HG02852 (cell line): ENCODE results near the gene RNF182.
"Not testable (repeated sequence)": the region's sequence is repeated elsewhere in the genome, so short reads cannot be mapped to it uniquely, and the experiment has no call there.

Experiments used
- ATAC-seq: cut with Tn5 transposase; IDR thresholded peaks from one replicate; pipeline ENCODE4 v1.9.1; 2021; ENCODE audit warnings: mild to moderate bottlenecking, moderate library complexity; ENCODE audit not compliant: unreplicated experiment

Gene RNF182

GRCh38 chr6:13953061-13953705 is 28.4 kb downstream of the RNF182 start:
- ATAC-seq: no peak

- no peak for ATAC-seq
Observed at GRCh38 chr6:13965582-13966127, 40.9 kb downstream of the RNF182 start.

DNA sequence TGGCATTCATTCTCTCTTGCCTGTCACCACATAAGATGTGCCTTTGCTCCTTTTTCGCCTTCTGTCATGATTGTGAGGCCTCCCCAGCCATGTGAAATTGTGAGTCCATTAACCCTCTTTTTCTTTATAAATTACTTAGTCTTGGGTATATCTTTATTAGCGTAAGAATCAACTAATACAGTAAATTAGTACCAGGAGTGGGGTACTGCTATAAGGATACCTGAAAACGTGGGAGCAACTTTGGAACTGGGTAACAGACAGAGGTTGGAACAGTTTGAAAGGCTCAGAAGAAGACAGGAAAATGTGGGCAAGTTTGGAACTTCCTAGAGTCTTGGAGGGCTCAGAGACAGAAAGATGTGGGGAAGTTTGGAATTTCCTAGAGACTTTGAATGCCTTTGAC is 46.6 kb downstream of the RNF182 start:
- ATAC-seq: no peak

DNA sequence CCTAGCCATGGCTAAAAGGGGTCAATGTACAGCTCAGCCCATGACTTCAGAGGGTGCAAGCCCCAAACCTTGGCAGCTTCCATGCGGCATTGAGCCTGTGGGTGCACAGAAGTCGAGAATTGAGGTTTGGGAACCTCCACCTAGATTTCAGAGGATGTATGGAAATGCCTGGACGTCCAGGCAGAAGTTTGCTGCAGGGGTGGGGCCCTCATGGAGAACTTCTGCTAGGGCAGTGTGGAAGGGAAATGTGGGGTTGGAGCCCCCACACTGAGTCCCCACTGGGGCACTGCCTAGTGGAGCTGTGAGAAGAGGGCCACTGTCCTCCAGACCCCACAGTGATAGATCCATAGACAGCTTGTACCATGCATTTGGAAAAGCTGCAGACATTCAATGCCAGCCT is 47.9 kb downstream of the RNF182 start:
- ATAC-seq: not testable (repeated sequence)

GRCh38 chr6:13973422-13973821 is 48.7 kb downstream of the RNF182 start:
- ATAC-seq: not testable (repeated sequence)

DNA sequence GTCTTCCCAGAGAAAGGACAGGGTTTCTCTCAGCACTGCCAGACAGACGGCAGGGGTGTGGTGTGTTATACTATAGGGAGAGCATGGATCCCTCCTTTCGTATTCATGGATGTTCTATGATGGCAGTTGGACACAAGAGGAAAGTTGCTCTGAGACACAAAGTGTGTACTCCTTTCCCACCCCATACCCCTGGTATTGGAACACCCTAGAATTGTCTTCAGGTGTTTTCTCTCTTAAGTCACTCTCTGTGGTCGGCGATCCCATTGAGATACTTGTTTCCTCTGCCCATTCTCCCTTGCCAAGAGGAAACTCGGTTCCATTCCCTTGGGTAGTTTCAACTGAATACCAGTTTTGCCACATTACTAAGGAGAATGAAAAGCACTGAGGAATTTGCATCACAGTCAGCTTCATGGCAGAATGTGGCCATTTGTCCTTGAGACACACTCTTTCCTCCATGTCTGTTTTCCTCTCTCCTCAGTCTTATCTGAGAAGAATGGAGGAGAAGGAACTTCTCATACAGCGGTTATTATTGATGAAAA is 53.4 kb downstream of the RNF182 start:
- ATAC-seq: no peak

DNA sequence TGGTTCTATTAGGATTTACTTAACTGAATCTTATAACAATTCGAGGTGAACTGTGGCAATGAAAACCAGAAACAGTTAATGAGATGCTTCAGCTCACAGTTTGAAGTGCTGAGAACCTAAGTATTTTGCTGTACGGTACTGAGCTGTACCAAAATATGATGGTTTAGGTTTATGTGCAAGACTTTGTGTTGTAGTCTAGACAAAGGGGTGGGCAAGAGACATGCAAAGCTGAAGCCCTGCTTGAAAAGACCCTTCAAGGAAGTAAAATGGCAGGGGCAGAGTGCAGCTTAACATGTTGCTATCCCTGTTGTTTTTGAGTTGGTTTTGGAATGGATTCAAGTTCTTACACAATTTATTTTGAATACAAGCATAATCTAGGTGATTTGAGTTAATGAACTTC is 54.0 kb downstream of the RNF182 start:
- no peak for ATAC-seq

DNA sequence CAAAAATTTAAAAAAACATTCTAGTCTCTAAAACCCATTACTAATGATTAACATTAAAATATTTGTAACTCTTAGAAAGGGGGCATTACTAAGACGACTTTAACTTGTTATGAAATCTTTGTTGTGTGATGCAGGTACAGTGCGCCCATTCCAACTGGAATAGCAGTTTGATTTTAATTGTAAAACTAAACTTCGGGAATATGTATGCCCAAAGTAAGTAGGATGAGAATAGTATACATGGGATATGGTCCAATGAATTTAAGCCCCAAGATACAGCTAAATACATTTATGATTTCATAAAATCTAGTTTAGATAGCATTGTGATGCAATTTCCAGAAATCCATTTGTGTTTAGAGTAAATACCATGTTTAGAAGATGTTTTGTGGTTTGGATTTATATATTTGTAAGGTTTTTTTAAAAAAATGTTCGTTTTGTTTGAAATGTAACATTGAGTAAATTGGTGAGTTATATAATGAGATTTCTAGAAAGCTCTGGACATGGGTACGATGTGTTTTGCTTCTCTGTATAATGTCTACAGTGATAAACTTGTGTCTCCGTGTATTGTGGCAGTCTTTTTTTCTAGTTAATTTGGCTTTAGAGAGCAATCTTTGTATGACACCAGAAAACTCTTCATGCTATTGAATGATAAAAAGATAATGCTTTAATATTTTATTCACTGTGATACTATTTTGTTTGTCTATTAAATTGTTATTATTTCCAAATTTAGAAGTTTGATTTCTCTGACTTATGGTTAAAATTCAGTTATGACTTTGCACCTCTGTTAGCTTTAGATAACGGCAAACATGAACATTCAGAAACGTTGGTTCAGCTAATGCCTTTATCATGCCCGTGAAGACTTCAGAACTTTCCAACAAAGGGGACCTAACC is 54.8 kb downstream of the RNF182 start:
- no peak for ATAC-seq

DNA sequence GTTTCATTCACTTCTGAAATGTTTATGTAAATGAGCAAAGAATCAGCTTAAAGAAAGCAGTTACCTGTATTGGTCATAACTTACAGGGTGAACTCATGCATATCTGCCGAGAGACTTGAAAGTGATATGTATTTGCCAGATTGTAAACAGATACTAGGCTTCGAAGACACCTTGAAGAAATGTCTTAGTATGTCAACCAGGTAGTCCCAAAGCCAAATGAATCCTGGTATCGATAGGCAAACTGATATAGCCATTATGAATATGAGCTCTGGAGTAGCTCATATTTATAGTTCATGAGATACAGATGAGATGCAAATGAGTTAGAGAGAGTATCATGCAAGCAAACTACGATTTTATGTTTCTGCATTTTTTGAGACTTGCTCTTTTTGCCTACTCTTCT is 55.8 kb downstream of the RNF182 start:
- no peak for ATAC-seq

DNA sequence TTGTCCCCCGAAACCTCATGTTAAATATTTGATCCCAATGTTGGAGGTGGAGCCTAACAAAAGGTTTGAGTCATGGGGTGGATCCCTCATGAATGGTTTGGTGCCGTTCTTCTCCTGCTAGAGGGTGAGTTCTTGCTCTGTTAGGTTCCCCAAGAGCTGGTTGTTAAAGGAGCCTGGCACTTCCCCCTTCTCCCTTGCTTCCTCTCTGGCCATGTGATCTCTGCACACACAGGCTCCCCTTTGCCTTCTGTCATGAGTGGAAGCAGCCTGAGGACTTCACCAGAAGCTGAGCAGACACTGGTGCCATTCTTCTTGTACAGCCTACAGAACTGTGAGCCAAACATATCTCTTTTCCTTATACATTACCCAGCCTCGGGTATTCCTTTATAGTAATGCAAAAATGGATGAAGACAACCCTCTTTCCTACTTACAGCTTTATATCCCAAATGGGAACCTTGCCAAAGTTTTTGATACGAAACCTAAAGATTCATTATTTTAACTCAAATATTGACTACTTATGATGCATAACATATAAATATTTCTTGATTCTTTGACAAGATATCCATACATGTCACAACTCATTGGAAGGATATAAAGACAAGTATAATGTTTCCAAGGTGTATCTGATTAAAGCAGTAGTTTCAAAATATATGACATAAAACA is 61.0 kb downstream of the RNF182 start:
- ATAC-seq: no peak

DNA sequence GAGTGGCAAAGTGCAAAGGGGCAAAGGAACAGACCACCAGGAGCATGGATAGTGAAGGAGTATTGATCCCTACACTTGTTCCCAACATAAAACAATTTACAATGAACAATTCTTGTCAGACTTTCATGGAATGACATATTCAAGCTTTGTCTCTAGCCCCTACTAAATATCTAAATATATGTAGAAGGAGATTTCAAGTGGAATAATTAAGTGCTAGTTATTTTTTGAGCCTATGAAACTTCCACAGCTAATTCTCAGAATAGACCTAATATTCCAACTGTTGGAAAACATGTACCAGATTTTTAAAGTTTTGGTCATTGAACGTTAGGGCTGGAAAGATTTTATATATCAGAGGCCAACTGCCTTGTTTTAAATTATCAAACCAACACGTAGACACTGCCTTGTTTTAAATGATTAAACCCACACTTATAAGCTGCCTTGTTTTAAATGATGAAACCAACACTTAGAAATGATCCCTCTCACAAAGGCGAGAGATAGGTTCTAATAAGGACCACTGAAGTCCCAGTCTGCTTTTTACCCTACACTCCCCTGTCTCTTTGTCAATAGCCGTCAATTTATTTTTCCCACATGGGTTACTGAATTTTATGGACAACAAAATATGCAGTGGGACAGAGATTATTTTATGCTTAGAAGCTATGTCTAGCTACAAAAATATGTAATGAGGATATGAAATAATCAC is 62.1 kb downstream of the RNF182 start:
- no peak for ATAC-seq

GRCh38 chr6:13987400-13987865 is 62.7 kb downstream of the RNF182 start:
- no peak for ATAC-seq

DNA sequence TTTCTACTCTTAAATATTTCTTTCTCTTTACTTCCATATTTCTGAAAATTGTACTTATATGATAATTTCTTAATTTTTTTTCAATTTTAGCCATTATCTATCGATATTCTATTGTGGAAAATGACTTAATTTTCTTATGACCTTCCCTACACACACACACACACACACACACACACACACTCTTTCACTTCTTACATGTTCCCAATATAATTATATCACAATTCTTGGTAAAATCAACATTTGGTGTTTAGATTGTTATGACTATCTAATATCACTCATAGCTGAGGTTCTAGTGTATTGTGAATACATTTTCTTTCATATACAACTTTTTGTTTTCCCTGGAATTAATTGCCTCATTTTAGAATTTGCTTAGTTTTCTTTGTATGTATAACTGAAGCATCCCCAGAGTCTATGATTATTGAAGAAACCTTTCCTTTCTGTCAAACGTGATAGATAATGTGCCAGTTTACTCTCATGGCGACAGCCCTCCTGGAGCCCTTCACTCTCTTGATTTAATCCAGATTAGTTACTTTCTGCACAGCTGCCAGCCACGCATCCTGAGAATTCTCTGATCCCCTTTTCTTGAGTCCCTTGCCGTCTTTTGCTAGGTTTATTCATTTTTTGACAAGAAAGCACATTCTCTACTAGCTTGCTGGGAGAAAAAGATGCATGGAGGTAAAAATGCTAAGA is 63.4 kb downstream of the RNF182 start:
- ATAC-seq: no peak

- no peak for ATAC-seq
Observed at GRCh38 chr6:13988908-13989307, 64.2 kb downstream of the RNF182 start.

DNA sequence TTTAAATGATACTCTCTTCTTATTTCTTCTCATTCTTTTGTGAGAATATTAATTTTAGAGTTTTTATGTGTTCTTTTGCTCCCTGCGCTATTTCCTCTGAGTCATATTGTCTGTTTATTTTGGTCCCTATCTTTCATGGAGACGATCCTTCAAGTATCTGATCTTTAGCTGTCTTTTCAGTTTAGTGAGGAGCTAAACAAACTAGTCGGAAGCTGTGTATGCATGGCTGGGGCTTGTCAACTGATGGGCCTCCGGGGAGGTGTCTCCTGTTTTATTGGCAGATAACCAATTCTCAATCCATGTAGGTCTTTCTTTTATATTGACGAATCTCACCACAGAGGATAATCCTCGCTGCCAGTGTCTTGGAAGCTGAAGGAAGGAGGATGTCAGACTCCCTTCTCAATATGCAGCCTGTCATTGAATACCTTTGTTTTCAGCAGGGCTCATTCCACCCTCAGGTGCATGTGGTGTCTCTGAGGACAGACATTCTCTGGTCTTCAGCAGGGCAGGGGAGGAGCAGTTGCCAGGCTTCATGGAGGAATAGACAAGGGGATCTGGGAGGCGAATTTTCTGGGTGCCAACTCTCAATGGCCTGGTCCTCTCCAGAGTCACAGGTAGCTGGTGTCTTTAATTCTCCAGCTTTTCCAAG is 64.9 kb downstream of the RNF182 start:
- ATAC-seq: no peak

DNA sequence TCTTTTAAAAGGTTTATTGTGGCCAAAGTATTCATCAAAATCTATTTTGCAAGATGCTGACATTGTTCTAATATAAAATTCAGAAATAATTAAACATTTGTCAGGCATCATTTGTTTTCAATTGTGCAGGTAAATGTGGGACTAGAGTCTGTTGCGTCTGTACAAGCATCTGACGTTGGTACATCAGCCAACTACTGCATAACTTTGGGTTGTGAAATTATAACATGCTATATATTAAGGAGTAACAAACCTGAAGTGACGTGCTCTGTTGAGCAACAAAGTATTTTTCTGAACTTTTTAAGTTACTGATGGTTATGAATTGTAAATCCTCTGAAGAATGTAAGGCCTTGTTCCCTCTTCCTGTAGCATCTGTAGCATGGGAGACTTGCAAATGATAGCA is 66.0 kb downstream of the RNF182 start:
- no peak for ATAC-seq

DNA sequence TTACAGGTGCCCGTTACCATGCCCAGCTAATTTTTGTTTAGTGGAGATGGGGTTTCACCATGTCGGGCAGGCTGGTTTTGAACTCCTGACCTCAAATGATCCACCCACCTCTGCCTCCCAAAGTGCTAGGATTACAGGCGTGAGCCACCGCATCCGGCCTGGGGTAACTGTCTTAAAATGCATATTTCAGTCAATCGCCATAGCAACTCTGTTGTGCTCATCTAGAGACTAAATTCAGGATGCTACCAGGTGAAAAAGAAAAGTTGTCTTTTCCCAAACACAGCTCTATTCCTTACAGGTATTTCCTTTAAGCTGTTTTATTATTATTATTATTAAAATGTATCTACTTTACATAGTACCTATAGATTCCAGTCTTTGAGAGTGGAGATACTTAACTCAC is 66.6 kb downstream of the RNF182 start:
- no peak for ATAC-seq

DNA sequence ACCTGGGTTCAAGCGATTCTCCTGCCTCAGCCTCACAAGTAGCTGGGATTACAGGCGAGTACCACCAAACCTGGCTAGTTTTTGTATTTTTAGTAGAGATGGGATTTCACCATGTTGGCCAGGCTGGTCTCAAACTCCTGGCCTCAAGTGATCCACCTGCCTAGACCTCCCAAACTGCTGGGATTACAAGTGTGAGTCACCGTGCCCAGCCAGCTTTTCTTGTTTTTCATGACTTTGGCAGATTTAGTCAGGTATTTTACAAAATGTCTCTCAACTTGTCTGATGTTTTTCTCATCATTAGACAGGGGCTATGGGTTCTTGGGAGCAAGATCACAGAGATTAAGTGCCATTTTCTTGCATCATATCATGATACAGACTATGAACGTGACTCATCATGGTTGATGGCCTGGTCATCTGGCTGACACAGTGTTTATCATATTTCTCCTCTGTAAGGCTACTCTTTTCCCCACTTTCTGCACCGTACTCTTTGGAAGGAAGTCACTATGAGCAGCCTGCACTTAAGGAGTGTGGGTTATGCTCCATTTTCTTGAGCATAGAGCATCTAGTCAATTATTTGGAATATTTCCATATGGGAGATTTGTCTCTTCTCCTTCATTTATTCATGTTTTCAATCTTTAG is 67.8 kb downstream of the RNF182 start:
- ATAC-seq: no peak

- ATAC-seq: no peak
Observed at GRCh38 chr6:13993416-13993815, 68.7 kb downstream of the RNF182 start.
